Aorta (tissue), 5 donors: ENCODE measurements around the gene NTSR1. TPM values are rescaled to one million over a fixed set of nuclear protein-coding genes. Genes with fewer than 3 reads are reported as not detected.

Source experiments
- ATAC-seq: fragments of 200-7000 bp; cut with Tn5 transposase; one replicate; pipeline ENCODE4 v1.9.1; 2022; ENCODE audit warnings: moderate library complexity; ENCODE audit not compliant: low FRiP score
- DNase-seq, 2 donors: peaks; one replicate each; pipeline ENCODE4 v3.0.0-alpha.2; 2020
- H3K27ac ChIP-seq, 2 donors: one replicate each; pipeline ENCODE4 v1.5.1; 2013; ENCODE audit warnings: low read length in 2 of 2, mild to moderate bottlenecking in 2 of 2, moderate library complexity in 2 of 2, control low read depth in 1 of 2, inconsistent platforms in 1 of 2, low read depth in 1 of 2
- H3K27me3 ChIP-seq, 2 donors: one replicate each; pipeline ENCODE4 v1.6.1; 2013; ENCODE audit warnings: control low read depth in 1 of 2, low read length in 1 of 2, mild to moderate bottlenecking in 1 of 2, moderate library complexity in 1 of 2; ENCODE audit not compliant: insufficient read depth in 2 of 2, control insufficient read depth in 1 of 2
- H3K36me3 ChIP-seq, 2 donors: one replicate each; pipeline ENCODE4 v1.6.1; 2013; ENCODE audit warnings: control low read depth in 1 of 2, low read length in 1 of 2, mild to moderate bottlenecking in 1 of 2; ENCODE audit not compliant: insufficient read depth in 2 of 2, control insufficient read depth in 1 of 2
- H3K4me1 ChIP-seq, 2 donors: one replicate each; pipeline ENCODE4 v1.6.1; 2013; ENCODE audit warnings: low read length in 2 of 2, control low read depth in 1 of 2, mild to moderate bottlenecking in 1 of 2, moderate library complexity in 1 of 2; ENCODE audit not compliant: insufficient read depth in 2 of 2, control insufficient read depth in 1 of 2
- H3K4me3 ChIP-seq, 2 donors: one replicate each; pipeline ENCODE4 v1.5.1; 2013; ENCODE audit warnings: low read length in 2 of 2, control low read depth in 1 of 2, mild to moderate bottlenecking in 1 of 2
- H3K9me3 ChIP-seq: one replicate; pipeline ENCODE4 v1.6.1; 2013; ENCODE audit warnings: mild to moderate bottlenecking, low read length; ENCODE audit not compliant: control insufficient read depth
- WGBS, 2 donors: extraction: QIAGEN DNeasy Blood & Tissue Kit; methylation state at CpG; one replicate each; pipeline ENCODE4 v1.1.7; 2013; 5-methylcytosine and 5-hydroxymethylcytosine counted together
- intact Hi-C, 2 donors: fragments of 100-400 bp; cut with DNase I; formaldehyde crosslinking; loops; one replicate each; pipeline versions ENCODE4 v1.14.2 to v1.15.0; 2022
- polyA plus RNA-seq, 2 donors: library from polyadenylated mRNA; stranded (reverse); fragments of 200-250 nt; gene quantifications; one replicate each; pipeline ENCODE4 v1.2.3, GENCODE V29; 2013
- total RNA-seq, 2 donors: library from RNA; stranded (reverse); fragmentation: NEBNext Ultra II Directional; extraction: Animal tissue kit (Norgen Biotek cat#: 25700); gene quantifications; one replicate each; pipeline ENCODE4 v1.2.1, GENCODE V29; 2021
- donor health status: healthy with polysubstance abuse.
- donor health status: Bipolar disorder and iron deficiency.
- donor health status: DM: no; HTN: no; CAD: no.
- donor health status: DM: no; HTN: no; CAD: no.
- donor health status: DM: yes; HTN: yes; CAD: no.

NTSR1 gene
- total and polyA plus RNA-seq, 4 donors: not detected

DNA sequence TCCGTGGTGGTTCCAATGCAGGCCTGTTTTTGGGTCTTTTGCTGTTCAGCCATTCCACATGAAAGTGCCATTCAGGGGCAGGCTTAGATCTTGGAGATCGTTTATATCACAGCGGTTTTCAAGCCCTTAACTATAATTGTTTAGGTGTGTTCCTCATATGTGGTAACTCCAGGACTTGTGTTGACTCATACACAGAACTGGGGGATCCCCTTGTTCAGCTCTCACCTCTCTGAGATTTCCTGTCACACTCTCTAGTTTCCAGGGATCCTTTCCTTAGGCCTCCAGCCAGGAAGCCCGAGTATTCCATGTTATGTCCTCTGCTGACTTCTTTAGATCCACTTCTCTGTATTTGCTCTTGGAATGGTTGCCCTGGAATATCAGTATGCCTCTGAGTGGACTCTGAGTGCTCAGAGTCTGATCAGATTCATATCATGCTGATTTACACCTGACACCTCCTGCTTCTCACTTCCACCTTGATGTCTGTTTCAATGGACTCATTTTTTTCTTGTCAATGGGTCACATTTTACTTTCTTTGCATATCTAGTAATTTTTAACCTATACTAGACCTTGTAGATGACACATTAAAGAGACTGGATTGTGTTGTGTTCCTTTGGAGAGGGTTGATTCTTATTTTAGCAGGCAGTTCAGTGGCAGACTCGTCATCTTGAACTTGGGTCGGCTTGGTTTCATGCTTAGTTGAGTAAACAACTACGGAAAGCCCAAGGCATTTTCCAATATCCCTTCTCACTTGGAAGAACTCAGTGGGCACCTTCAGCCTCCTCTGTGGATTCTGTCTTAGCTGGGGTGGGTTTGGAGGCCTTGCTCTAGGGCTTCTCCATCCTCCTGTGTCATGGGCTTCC is 13.1 kb downstream of the NTSR1 start:
- Histone ChIP-seq H3K27me3 (no peaks in the 10 kb centered on the region), H3K9me3 (peaks cover 11% of the 10 kb centered on the region), H3K27ac (no peak overlapping the region), H3K4me3 (no peak overlapping the region), H3K36me3 (no peaks in the 10 kb centered on the region), H3K4me1 (no peaks in the 10 kb centered on the region)
- no peak for ATAC-seq
- 80 to 86% methylated on average over 7 of the region's 7 CpGs for WGBS, 2 donors
- no peak for DNase-seq
- intact Hi-C loops: no loop called here

DNA sequence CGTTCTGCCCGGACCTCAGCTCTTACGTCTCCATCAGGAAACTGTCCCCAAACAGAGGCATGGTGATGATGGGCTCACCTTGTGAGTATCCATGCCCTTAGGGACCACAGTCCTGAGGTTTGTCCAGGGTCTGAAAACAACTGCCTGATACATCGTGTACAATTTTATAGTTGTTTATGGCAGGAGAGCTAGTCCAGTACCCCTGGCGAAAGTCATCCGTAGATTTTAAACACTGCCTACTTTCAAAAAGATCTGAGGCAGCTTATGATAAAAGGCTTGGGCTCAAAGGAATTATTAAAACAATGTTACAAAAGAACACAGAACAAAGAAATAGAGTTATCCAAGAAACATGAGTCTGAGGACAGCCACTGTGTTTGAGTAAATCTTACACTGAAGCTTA is 14.0 kb downstream of the NTSR1 start:
- H3K9me3 ChIP-seq: peaks cover 11% of the 10 kb centered on the region
- H3K4me3 ChIP-seq: no peak overlapping the region
- DNase-seq: no peak
- no peaks in the 10 kb centered on the region for H3K4me1 ChIP-seq
- ATAC-seq: no peak
- no peak overlapping the region for H3K27ac ChIP-seq
- no peaks in the 10 kb centered on the region for H3K27me3 ChIP-seq
- intact Hi-C loops: no loop called here
- no peaks in the 10 kb centered on the region for H3K36me3 ChIP-seq
- WGBS, 2 donors: 80 to 81% methylated on average over 6 of the region's 6 CpGs

DNA sequence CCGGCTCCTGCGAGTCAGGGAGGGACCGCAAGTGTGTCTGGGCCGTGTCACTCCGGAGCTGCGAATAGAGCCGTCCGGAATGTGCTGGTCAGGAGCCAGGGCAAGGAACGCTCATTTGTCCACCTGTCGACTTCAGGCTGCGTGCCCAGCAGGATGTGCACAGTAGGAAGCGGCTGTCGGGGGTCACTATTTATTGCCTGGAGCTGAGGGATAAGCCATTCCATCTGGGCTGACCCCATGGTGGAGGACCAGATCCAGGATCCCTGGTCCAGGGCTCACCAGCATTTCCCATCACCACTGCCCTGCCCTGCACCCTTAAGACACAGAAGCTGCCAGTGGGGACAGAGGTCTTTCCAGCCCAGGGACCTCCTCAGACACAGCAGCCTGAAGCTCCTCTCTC is 14.7 kb downstream of the NTSR1 start:
- no peaks in the 10 kb centered on the region for H3K4me1 ChIP-seq
- no peak overlapping the region for H3K27ac ChIP-seq
- no peaks in the 10 kb centered on the region for H3K36me3 ChIP-seq
- no peak for DNase-seq
- no peak overlapping the region for H3K4me3 ChIP-seq
- 5% methylated on average over 13 of the region's 13 CpGs for WGBS, 2 donors
- no peaks in the 10 kb centered on the region for H3K27me3 ChIP-seq
- ATAC-seq: no peak
- intact Hi-C loops: no loop called here
- peaks cover 10% of the 10 kb centered on the region for H3K9me3 ChIP-seq

DNA sequence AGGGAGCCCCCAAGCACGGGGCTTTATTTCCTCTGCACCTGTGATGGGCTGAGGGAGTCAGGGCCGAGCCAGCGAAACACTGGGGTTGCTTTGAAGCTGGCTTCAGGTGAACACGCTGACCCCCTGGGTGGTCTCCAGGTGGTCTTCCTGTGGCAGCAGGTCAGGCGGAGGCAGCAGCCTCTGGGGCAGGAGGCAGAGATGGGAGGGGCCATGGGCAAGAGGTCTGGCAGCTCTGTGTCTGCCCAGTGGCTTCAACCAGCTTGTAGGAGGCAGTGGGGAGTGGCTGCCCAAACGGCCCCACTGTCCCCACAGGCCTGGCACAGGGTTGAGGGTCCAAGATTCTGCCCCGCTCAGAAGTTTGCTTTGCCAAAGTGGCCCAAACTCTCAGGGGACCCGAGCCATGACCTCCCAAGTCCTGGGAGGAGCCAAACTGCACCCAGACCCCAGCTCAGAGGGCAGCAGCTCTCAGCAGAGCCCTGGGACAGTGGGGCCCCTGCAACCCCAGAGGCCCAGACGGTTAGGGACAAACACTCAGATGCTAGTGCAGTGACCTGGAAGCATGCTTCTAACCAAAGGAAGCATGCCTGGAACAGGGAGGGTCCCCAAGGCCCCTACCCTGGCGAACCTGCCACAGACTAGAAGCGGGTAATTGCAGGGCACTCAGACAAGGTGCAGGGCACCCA is 15.3 kb downstream of the NTSR1 start:
- Histone ChIP-seq H3K27ac (no peak overlapping the region), H3K4me1 (no peaks in the 10 kb centered on the region), H3K9me3 (peaks cover 10% of the 10 kb centered on the region), H3K27me3 (no peaks in the 10 kb centered on the region), H3K4me3 (no peak overlapping the region), H3K36me3 (no peaks in the 10 kb centered on the region)
- 60 to 68% methylated on average over 11 of the region's 11 CpGs for WGBS, 2 donors
- peak; percentile 17 to 55 for DNase-seq
- intact Hi-C loops: no loop called here
- ATAC-seq: no peak

DNA sequence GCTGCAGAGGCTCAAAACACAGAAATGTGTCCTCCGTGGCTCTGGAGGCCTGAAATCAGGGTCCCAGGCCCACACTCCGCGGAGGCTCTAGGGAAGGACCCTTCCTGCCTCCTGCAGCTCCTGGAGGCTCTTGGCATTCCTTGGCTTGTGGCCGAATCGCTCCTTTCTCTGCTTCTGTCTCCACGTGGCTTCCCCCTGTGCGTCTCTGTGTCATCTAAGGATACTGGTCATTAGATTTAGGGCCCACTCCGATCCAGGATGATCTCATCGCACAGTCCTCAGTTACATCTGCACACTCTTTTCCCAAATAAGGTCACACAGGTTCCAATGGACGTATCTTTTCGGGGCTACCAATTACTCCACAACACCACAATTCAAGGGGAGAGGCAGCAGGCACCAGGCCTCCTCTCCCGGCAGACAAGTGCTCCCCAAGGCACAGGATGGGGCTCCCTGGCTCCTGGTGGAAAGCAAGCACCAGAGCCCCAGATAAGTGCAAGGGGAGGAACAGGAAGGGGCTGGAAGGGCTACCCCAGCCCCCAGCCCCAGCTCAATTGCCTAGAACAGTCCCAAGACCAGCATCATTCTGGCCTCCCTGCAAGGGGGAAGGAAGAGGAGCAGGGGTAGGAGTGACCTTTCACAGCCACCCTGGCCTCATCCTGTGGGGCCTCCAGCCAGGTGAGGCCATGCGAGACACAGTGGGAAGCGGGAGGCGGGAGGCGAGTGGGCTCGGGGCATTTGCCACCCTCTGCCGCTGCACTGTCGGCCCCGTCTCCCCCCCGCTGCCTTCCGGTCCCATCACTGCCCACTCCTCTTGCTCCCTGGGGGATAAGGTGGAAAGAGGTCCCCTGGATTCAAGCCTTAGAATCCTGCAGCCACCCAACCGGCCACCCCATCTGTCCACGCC is 16.3 kb downstream of the NTSR1 start:
- WGBS, 2 donors: 80 to 87% methylated on average over 24 of the region's 24 CpGs
- intact Hi-C loops: no loop called here

DNA sequence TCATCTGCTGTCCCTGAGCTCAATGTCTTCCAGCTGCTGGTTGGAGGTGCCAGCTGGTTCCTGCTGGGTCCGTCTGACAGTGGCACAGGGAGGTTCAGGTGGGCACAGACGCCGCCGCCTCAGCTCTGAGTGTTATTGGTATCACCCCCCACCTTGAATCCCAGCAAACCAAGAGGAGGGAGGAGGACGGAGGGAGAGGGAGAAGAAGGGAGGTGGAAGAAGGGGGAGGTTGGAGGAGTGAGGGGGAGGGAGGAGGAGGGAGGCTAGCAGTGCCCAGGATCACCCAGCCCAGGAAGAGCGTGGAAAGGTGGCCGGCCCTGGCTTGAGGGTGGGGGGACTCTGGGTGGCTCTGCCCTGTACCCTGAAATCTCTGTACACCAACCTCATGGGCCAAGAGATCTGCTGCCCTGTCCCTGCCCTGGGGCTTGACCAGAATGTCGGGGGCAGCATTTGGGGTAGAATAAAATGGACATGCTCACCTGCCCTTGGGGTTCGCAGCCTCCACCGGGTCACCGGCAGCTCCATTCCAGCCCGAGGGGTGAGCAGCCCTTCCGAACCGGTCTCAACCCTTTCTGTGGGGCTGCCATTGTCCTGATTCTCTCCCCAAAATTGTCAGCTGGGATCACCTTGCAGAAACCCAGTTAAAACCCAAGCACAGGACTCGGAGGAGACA is 17.1 kb downstream of the NTSR1 start:
- Histone ChIP-seq H3K9me3 (peaks cover 10% of the 10 kb centered on the region), H3K27me3 (no peaks in the 10 kb centered on the region), H3K4me3 (no peak overlapping the region), H3K36me3 (no peaks in the 10 kb centered on the region), H3K27ac (no peak overlapping the region), H3K4me1 (no peaks in the 10 kb centered on the region)
- peak; percentile 26 to 52 for DNase-seq
- no peak for ATAC-seq
- WGBS, 2 donors: 85% methylated on average over 15 of the region's 15 CpGs
- intact Hi-C loops: no loop called here

More for the DNA sequence above, 16.3 kb downstream of the NTSR1 start:
- Histone ChIP-seq H3K4me1 (no peaks in the 10 kb centered on the region), H3K9me3 (peaks cover 10% of the 10 kb centered on the region), H3K27me3 (no peaks in the 10 kb centered on the region), H3K27ac (no peak overlapping the region), H3K4me3 (no peak overlapping the region), H3K36me3 (no peaks in the 10 kb centered on the region)
- ATAC-seq (peak; percentile 24), DNase-seq (peak; percentile 32 to 54)

DNA sequence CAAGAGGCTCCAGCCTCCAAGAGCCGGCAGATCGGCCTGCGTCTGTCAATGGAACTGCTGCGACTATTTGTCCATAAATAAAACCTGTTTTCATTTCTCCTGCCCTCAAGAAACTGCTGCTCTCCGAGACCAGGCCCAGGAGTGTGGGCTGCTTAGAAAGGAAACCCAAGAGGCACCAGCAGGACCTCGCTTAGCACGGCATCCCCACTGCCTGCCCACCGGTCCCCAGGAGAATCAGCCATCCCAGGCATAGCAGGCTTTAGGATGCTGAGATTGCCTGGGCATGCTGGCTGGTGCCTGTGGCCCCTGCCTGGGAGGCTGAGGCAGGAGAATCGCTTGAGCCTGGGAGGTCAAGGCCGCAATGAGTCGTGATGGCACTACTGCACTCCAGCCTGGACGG is 17.6 kb downstream of the NTSR1 start:
- H3K4me3 ChIP-seq: no peak overlapping the region
- no peak overlapping the region for H3K27ac ChIP-seq
- H3K27me3 ChIP-seq: no peaks in the 10 kb centered on the region
- 75 to 80% methylated on average over 12 of the region's 12 CpGs for WGBS, 2 donors
- peak in 1 of 2 donors; percentile 11 for DNase-seq
- intact Hi-C loops: no loop called here
- no peaks in the 10 kb centered on the region for H3K36me3 ChIP-seq
- H3K4me1 ChIP-seq: no peaks in the 10 kb centered on the region
- no peak for ATAC-seq
- peaks cover 9% of the 10 kb centered on the region for H3K9me3 ChIP-seq
